NOMO-1 treated with dmso at 0.1 percent for 144 hours (cell line): ENCODE results near the gene TTYH1.

Experiments used
- DNase-seq: peaks from one replicate; lab custom pipeline; 2025; ENCODE audit not compliant: unreplicated experiment; lab: John Stamatoyannopoulos, UW

TTYH1 gene

DNA sequence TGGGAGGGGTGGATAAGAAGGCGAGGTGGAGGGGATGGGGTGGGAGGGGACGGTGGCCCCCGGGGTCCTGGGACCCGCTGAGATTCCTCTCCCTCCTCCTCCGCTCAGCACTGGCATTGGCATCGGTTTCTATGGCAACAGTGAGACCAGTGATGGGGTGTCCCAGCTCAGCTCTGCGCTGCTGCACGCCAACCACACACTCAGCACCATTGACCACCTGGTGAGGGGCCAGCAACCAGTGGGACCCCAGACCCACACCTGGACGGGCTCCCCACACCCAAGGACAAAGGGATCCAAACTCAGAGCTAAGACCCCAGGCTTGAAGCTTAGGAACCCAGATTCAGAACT lies 5.9 kb downstream of the TTYH1 start:
- no peak for DNase-seq

DNA sequence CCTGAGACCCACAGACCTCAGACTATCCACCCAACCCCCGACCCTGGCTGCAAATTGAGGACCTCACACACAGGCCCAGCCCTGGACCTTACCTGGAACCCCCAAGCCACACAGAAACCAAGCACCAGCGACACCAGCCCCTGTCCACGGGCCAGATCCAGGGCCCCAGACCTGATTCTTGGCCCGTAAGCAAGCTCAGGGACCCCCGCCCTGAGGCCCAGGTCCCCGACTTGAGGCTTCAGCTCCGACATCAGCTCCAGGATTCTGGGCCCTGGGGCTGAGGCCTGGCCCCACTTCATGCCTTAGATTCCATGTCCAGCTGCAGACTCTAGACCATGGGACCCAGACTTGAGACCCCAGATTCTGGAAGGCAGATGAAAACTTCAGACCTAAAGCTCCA lies 6.3 kb downstream of the TTYH1 start:
- DNase-seq: no peak

DNA sequence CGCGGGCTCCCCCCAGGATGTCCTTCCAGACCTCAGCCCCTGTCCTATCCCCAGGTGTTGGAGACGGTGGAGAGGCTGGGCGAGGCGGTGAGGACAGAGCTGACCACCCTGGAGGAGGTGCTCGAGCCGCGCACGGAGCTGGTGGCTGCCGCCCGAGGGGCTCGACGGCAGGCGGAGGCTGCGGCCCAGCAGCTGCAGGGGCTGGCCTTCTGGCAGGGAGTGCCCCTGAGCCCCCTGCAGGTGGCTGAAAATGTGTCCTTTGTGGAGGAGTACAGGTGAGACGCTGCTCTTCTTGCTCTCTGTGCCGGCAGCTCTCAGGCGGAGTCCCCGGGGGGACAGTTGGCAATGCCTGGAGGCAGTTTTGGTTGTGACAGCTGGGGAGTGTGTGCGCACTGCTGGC lies 6.9 kb downstream of the TTYH1 start:
- DNase-seq: no peak

DNA sequence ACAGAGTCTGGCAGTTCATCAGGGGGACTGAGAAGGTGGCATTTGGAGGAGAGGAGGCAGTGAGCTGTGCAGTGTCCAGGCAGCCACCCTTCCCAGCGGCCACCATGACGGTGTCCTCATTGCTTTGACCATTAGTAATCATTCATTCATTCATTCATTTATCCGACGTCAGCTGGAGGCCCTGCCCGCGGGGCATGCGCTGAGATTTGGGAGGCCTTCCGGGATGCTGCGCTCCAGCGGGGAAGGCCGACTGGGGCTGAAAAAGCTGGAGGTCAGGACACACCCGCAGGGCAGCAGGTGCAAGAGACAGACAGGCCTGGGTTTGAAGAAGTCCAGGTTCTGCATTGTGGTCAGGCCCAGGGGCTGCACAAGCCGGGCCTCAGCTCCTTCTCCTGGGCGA lies 8.9 kb downstream of the TTYH1 start:
- DNase-seq: no peak

DNA sequence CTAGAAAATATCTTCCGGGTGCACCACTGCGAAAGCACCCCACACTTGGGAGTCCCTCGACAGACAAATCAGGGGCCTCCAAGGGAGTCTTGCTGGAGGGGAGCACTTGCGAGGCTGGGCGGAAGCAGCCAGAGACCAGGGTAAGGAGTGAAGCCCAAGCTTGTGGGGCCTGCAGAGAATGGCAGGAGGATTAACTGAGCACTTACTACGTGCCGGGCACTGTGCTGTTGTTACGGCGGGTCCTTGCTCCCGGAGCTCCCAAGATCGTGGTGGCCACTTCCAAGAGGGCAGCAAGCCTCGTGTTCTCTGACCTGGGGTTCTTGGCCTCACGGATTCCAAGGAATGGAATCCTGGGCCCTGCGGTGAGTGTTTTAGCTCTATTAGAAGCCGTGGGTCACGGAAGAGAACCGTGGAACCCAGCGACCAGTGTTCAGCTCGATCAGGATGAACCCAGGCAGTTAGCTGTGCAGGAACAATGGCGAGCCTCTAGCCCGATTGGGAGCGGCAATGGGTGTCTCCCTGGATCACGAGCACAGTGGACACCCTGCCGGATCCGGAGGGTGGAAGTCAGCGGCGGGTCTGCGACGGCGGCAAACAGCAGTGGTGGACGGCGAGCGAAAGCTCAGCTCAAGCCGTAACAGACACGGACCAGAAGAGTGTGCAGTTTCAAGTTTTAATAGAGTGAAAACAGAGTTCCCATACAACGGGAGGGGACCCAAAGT lies 9.6 kb downstream of the TTYH1 start:
- DNase-seq: no peak

DNA sequence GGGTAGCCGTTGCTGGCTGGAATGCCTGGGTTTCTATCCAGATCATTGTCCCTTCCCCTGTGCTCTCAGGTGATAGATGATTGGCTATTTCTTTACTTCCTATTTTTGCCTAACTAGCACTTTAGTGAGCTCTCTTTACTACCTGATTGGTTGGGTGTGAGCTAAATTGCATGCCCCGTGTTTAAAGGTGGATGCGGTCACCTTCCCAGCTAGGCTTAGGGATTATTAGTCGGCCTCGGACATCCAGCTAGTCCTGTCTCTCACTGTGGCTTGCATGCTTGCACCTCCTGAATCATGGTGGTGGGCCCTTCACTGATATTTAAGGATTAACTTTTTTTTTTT lies 10.1 kb downstream of the TTYH1 start:
- no peak for DNase-seq

DNA sequence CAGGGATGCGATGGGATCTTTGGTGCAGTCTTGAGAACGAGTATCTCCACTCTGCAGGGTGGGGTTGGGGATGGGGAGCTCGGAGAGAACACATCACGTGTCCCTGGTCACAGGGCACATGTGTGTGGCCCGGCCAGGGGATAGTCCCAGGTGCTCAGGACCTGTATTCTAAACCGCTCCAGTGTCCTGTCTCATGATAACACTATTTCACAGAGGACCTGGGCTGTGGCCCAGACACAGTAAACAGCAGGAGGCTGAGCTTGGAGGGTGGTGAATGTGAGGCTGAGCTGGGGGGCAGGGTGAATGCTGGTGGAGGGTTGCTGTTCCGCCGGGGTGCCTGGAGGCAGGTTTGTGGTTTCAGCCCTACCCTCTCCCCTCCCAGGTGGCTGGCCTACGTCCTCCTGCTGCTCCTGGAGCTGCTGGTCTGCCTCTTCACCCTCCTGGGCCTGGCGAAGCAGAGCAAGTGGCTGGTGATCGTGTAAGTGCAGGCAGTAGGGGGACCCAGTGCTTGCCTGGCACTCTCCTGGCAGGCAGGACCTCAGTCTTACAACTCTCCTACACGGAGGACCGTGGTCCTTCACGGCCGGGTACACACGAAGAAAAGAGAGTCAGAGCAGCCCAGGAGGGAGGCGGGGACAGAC lies 11.1 kb downstream of the TTYH1 start:
- DNase-seq: no peak

DNA sequence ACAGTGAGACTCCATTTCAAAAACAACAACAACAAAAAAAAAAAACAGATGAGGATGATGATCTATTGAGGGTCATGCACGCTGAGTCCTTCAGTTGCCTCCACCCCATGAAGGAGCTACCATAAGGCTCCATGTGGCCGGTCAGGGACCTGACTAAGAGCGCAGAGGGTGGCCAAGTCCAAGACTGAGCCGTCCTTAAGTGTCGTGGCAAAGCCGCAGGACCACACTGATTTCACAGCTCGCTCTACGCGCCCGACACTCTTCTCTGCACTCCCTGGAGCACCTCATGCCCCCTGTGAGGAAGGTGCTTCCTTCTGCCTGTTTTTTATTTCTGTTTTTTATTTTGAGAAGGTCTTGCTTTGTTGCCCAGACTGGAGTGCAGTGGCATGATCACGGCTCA lies 12.3 kb downstream of the TTYH1 start:
- no peak for DNase-seq

DNA sequence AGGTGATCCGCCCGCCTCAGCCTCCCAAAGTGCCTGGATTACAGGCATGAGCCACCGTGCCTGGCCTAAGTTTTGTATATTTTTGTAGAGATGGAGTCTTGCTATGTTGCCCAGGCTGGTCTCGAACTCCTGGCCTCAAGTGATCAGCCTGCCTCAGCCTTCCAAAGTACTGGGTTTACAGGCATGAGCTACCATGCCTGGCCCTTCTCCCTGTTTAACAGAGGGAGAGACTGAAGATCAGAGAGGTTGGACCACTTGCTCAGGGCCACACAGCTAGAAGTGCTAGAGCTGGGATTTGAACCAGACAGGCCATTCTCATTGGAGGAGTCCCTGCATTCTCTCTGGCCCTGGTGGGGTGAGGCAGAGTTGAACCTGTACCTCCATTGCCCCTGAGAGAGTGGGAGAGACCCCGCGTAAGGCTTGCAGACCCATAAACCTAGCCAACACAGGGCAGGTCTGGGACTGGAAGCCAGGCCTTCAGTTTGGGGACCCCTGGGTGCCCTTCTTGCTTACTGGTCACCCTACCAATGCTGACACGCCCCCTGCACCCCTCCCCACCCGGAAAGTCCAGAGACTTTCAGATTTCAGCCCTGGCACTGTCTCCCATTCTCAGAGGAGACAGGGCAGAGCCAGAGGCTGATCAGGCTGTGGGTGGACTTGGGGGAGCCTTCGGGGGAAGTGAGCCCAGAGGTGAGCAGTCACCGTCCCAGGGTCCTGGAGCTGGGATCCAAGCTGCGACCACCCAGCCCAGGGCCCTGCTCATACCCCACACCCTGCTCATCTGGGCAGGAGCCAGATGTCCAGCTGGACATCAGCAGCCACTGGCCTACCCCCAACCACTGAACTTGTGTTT lies 13.3 kb downstream of the TTYH1 start:
- DNase-seq: no peak

DNA sequence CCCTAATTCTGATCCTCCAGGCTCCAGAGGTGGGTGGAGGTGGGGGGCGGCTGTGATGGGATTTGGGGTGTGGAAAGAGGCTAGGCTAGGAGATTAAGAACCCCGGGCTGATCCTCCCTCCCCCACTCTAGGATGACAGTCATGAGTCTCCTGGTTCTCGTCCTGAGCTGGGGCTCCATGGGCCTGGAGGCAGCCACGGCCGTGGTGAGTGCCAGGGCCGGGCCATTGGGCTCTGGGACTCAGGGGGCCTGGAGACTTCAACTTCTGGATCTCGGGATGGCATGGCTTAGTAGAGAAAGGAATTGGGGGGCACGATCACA lies 13.9 kb downstream of the TTYH1 start:
- DNase-seq: no peak

DNA sequence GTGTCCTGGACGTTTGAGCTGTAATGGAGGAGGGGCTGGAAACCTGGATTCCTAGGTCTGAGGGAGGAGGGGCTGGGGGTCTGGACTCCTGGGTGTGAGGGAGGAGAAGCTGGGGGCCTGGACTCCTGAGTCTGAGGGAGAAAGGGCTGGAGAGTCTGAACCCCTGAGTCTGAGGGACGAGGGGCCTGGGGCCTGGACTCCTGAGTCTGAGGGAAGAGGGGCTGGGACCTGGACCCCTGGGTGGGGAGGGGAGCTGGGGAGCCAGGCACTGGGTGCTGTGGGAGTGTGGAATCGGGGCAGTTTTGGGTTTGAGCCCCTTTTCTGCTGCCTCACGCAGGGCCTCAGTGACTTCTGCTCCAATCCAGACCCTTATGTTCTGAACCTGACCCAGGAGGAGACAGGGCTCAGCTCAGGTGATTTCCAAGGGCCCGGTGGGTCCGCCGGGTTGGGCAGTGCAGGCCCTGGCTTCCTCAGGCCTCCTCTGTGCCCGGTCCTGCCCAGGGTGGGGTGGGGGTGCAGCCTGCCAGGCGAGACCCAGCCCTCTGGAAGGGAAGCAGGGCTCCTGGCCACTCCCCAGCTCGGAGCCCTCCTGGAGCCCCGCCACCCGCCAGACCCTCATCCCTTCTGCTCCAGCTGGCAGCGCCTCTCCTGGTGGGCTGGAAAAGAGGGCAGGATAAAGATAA lies 14.4 kb downstream of the TTYH1 start:
- no peak for DNase-seq

DNA sequence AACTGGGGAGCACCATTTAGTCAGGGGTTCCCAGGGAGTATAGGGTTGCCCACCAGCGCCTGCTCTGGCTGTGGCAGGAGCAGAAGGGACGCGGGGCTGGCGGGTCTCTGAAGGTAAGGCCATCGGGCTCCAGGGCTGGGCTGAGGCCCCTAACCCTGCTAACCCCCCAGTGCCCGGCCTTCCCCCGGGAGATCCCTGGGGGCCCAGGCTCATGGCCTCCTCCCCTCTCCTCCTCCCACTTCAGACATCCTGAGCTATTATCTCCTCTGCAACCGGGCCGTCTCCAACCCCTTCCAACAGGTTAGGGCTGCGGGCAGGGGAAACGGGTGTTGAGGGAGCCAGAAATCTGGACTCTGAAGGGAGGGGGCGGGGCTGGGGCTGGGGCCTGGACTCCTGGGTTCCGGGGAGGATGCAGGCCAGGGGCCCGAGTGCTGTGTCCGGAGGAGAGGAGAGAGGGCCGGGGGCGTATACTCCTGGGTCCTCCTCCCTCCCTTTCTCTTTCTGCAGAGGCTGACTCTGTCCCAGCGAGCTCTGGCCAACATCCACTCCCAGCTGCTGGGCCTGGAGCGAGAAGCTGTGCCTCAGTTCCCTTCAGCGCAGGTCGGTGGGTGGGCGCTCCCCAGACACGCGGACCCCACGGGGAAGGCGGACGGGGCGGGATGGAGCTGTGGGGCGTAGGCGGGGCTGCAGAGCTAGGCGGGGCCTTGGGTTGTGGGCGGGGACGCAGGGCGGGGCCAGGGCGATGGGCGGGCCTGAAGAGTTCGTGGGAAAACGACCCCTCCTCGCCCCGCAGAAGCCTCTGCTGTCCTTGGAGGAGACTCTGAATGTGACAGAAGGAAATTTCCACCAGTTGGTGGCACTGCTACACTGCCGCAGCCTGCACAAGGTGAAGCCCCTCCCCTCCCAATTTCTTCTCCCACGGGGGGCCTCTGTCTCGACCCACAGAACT lies 15.3 kb downstream of the TTYH1 start:
- no peak for DNase-seq

DNA sequence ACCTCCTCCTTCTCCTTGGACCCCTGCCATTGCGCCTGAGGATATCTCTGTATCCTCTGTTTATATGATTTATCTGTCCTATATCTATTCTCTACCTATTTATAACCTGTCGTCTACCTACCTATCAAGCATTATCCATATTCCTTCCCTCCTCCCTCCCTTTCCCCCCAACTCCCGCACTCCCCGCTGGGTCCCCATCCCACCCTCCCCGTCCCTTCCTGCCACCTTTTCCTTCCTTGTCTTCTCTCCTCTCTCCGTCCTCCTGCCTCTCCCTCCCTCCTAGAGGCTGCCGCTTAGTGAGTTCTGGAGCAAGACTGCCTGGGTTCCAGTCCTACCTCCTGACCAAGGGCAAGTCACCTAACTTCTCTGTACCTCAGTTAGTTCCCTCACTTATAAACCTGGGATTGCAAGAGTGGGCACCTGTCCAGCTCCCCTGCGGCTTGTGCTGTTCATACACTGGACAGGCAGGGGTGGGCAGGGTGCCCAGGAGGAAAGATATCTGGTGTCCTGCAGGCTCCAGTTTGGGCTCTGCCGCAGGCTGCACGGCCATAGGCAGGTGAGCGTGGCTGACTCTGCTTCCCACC lies 16.1 kb downstream of the TTYH1 start:
- DNase-seq: no peak

DNA sequence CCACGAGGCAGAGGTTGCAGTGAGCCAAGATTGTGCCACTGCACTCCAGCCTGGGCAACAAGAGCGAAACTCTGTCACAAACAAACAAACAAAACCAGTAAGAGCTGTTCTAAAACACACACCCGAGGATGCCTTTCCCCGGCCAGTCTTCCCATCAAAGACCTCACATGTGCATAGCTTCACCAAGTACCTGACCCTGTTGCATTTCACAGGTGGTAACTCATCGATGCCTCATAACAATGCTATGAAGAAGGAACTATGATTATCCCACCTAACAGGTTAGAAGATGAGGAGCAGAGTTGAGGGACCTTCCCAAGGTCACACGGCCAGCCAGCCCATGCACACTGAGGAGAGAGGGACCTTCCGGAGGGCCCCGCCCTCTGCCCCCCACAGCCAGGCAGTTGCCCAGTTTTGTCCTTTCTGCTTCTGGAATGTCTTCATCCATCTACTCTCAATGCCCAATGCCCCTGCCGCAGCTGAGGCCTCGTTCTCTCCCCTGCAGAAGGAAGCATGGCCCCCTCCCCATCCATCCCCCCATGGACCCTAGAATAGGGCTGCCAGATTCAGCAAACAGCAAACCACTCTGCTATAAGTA lies 17.0 kb downstream of the TTYH1 start:
- DNase-seq: no peak

DNA sequence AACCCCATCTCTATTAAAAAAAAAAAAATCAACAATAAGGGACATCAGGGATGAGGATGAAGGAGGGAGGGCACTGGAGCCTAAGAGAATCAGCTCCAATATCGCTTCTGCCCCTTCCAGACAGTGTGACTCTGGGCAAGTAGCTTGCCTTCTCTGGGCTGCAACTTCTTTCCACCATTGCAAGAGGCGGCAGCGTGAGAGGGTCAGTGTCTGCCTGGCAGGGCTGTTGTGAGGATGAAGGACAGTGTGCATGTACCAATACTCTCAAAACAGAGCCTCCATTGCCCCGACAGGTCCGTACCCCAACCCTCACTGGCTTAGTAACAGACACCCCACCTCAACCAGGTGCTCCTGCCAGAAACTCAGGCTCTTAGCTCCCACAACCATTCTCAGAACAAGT lies 18.4 kb downstream of the TTYH1 start:
- no peak for DNase-seq

DNA sequence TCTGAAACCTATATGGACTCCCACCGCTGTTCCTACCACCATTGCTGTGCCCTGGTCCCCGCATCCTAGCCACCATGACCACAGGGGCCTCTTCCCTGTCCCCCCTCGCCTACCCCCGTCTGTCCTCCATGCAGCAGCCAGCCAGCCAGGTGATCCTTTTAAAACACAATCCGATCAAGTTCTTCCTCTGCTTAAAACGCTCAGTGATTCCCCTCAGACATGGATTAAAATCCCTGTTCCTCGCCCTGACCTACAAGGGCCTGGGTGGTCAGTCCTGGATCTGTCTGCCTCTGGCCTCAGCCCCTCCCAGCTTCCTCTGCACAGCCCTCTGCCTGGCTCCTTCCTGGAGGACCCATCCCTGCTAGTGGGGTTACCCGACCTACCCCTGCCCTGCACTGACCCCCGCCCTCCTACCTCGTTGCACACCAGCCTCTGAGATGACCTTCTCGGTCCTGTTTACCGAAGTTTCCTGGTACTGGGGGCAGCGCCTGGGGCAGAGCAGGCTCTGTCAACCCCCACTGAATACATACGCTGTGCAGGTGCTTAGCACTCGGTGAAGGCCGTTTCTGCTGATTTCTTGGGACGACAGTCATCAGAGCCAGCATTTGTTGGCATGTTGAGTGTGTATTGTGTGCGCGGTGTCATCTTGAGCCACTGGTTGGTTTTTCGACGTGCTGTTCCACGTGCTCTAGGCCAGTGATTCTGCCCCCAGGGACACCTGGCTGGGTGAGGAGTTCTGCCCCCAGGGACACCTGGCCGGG lies 19.0 kb downstream of the TTYH1 start:
- no peak for DNase-seq

DNA sequence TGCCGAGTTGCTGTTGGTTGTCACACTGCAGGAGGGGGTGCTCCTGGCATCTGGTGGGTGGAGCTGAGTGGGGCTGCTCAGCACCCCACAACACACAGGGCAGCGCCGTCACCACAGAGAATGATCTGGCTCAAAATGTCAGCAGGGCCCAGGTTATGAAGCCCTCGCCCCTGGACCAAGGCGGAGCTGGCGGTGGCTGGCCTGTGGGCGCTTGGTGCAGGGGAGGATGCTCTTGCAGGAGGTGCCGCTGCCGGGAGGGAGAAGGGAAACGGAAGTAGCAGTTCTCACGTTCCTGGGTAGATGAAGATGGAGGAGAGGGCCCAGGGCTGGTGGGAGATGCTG lies 19.6 kb downstream of the TTYH1 start:
- no peak for DNase-seq

DNA sequence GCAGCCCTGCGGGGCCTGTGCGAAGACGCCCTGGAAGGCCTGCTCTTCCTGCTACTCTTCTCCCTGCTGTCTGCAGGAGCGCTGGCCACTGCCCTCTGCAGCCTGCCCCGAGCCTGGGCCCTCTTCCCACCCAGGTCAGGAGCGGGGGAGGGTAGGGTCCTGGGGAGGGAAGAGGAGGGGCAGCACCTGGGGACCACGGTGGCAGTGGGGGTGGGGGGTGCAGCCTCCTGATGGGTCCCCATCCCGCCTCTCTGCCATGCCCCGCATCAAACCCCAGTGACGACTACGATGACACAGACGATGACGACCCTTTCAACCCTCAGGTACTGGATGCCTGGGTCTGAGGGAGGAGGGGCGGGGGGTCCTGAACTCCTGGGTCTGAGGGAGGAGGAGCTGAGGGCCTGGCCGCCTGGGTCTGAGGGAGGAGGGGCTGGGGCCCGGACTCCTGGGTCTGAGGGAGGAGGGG lies 20.3 kb downstream of the TTYH1 start:
- no peak for DNase-seq

DNA sequence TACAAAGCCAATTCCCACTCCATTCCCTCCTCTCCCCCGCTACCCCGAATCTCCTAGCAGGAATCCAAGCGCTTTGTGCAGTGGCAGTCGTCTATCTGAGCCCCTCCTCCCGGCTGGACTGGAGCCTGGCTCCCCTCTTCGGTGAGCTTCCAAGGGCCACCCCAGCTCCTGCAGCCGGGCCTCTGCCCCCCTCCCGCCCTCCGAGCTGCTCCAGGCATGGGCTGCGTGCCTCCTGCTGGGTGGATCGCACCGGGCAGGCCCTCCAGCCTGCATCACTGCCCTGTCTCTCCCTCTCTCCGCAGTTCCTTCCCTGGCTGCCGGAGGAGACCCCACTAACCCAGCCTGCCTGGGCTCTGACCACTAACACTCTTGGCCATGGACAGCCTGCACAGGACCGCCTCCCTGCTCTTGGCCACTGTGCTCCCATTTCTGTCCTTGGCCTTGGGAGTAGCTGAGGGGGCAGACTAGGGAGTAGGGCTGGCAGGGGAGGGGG lies 20.8 kb downstream of the TTYH1 start:
- DNase-seq: no peak
